Activated CD8-positive, alpha-beta T cell treated with anti-CD3 and anti-CD28 coated beads, Interleukin-2, amount 10 ng/mL, durations not matched to agents 7 days and 5 days (primary cell): ENCODE data around the gene TRERF1. TPM values are rescaled to one million over a fixed set of nuclear protein-coding genes. Genes with fewer than 3 reads are reported as not detected.
"Not testable (repeated sequence)": the region's sequence is repeated elsewhere in the genome, so short reads cannot be mapped to it uniquely, and the experiment has no call there.

ENCODE experiments used
- ATAC-seq: fragments of 150-1000 bp; cut with Tn5 transposase; one replicate; pipeline ENCODE4 v1.10.0; 2021; ENCODE audit warnings: moderate library complexity
- CTCF ChIA-PET: fragments of 350-600 bp; sonication (Branson Sonifier 250); formaldehyde crosslinking; loops from one replicate; lab custom pipeline; 2021; ENCODE audit warnings: antibody characterized with exemption; lab: Charles Lee
- POLR2A ChIA-PET: fragments of 350-600 bp; sonication (Branson Sonifier 250); formaldehyde crosslinking; loops from one replicate; lab custom pipeline; 2021; ENCODE audit warnings: antibody characterized with exemption; lab: Charles Lee
- DNase-seq: peaks from one replicate; pipeline ENCODE4 v3.0.0-alpha.2; 2020
- H3K27ac Mint-ChIP-seq: one replicate; pipeline ENCODE4 v1.8.0; 2021; ENCODE audit warnings: mild to moderate bottlenecking, mixed read lengths
- H3K27me3 Mint-ChIP-seq: one replicate; pipeline ENCODE4 v1.8.0; 2021; ENCODE audit warnings: low read depth, mixed read lengths
- H3K36me3 Mint-ChIP-seq: one replicate; pipeline ENCODE4 v1.8.0; 2021; ENCODE audit warnings: low read depth, mixed read lengths
- H3K4me1 Mint-ChIP-seq: one replicate; pipeline ENCODE4 v1.8.0; 2021; ENCODE audit warnings: low read depth, mixed read lengths
- H3K4me3 Mint-ChIP-seq: one replicate; pipeline ENCODE4 v1.8.0; 2021; ENCODE audit warnings: mild to moderate bottlenecking, mixed read lengths
- H3K9me3 Mint-ChIP-seq: one replicate; pipeline ENCODE4 v1.8.0; 2022; ENCODE audit warnings: mixed read lengths; ENCODE audit not compliant: insufficient read depth
- total RNA-seq, 2 experiments: library from RNA; stranded (reverse); gene quantifications; one replicate each; pipeline ENCODE4 v1.2.3, GENCODE V29; 2021

The TRERF1 gene
- total RNA-seq = 10 to 100 TPM; 11.3 to 11.8 TPM

- H3K27ac Mint-ChIP-seq = peak within 1 kb of the TSS; percentile 84
- no peaks in the 10 kb centered on the region for H3K9me3 Mint-ChIP-seq
- peak; percentile 48 for ATAC-seq
- CTCF ChIA-PET = interaction anchor here (0.7 to 3.8 kb wide), 9 partner anchors 8 to 849 kb away, joined by 3 to 21 read pairs (median 4); no protein-coding TSS in a partner anchor
- peaks cover 46% of the 10 kb centered on the region for H3K4me1 Mint-ChIP-seq
- DNase-seq = peak; percentile 70
- POLR2A ChIA-PET = interaction anchor here (0.6 to 3.8 kb wide), 11 partner anchors 10 to 525 kb away, joined by 3 to 29 read pairs (median 3); partner anchors contain the start of gene UBR2
- peak within 1 kb of the TSS; percentile 91 for H3K4me3 Mint-ChIP-seq
- peaks cover 24% of the 10 kb centered on the region for H3K36me3 Mint-ChIP-seq
- peaks cover 12% of the 10 kb centered on the region for H3K27me3 Mint-ChIP-seq
Measured at GRCh38 chr6:42451333-42452170, at the start of gene TRERF1. TRERF1 (minus strand) TSS chr6:42451926; CDS start chr6:42269590, 182,336 bp downstream.

GRCh38 chr6:42498473-42499128 lies 46.9 kb upstream of the TRERF1 start:
- POLR2A ChIA-PET = no interaction called here
- no peak for ATAC-seq
- H3K4me3 Mint-ChIP-seq = no peak overlapping the region
- H3K27ac Mint-ChIP-seq = no peak overlapping the region
- H3K4me1 Mint-ChIP-seq = no peaks in the 10 kb centered on the region
- no peak for DNase-seq
- CTCF ChIA-PET = no interaction called here
- H3K36me3 Mint-ChIP-seq = no peaks in the 10 kb centered on the region
- peaks cover 21% of the 10 kb centered on the region for H3K27me3 Mint-ChIP-seq
- no peaks in the 10 kb centered on the region for H3K9me3 Mint-ChIP-seq

GRCh38 chr6:42493914-42494539 lies 42.3 kb upstream of the TRERF1 start:
- Mint-ChIP-seq H3K27me3 (peaks cover 14% of the 10 kb centered on the region), H3K27ac (no peak overlapping the region), H3K4me3 (no peak overlapping the region), H3K36me3 (no peaks in the 10 kb centered on the region), H3K9me3 (no peaks in the 10 kb centered on the region), H3K4me1 (no peaks in the 10 kb centered on the region)
- POLR2A ChIA-PET = no interaction called here
- ATAC-seq (no peak), DNase-seq (no peak)
- CTCF ChIA-PET = interaction anchor here (1.5 kb wide), 2 partner anchors 38 to 53 kb away, joined by 4 to 5 read pairs; no protein-coding TSS in a partner anchor

GRCh38 chr6:42488129-42488528 lies 36.4 kb upstream of the TRERF1 start:
- ChIA-PET POLR2A (no interaction called here), CTCF (interaction anchor here (1.5 kb wide), 1 partner anchor 44 kb away, joined by 4 read pairs; no protein-coding TSS in a partner anchor)
- ATAC-seq (no peak), DNase-seq (no peak)
- H3K36me3 Mint-ChIP-seq = no peaks in the 10 kb centered on the region
- H3K27me3 Mint-ChIP-seq = peaks cover 6% of the 10 kb centered on the region
- H3K4me1 Mint-ChIP-seq = no peaks in the 10 kb centered on the region
- no peak overlapping the region for H3K4me3 Mint-ChIP-seq
- no peaks in the 10 kb centered on the region for H3K9me3 Mint-ChIP-seq
- H3K27ac Mint-ChIP-seq = no peak overlapping the region

- H3K27me3 Mint-ChIP-seq = peaks cover 6% of the 10 kb centered on the region
- DNase-seq = no peak
- no peaks in the 10 kb centered on the region for H3K9me3 Mint-ChIP-seq
- H3K4me1 Mint-ChIP-seq = no peaks in the 10 kb centered on the region
- no peaks in the 10 kb centered on the region for H3K36me3 Mint-ChIP-seq
- ChIA-PET POLR2A (no interaction called here), CTCF (interaction anchor here (1.4 to 1.7 kb wide), 2 partner anchors 48 to 64 kb away, joined by 3 to 11 read pairs; no protein-coding TSS in a partner anchor)
- no peak overlapping the region for H3K4me3 Mint-ChIP-seq
- ATAC-seq = no peak
- no peak overlapping the region for H3K27ac Mint-ChIP-seq
Measured at GRCh38 chr6:42484261-42484660, 32.5 kb upstream of the TRERF1 start.

GRCh38 chr6:42482174-42482573 lies 30.4 kb upstream of the TRERF1 start:
- Mint-ChIP-seq H3K4me3 (no peak overlapping the region), H3K4me1 (no peaks in the 10 kb centered on the region), H3K9me3 (no peaks in the 10 kb centered on the region), H3K27ac (no peak overlapping the region), H3K27me3 (peaks cover 9% of the 10 kb centered on the region), H3K36me3 (no peaks in the 10 kb centered on the region)
- ATAC-seq (no peak), DNase-seq (no peak)
- CTCF ChIA-PET = no interaction called here
- POLR2A ChIA-PET = no interaction called here

GRCh38 chr6:42471714-42472113 lies 20.0 kb upstream of the TRERF1 start:
- POLR2A ChIA-PET = no interaction called here
- peaks cover 5% of the 10 kb centered on the region for H3K9me3 Mint-ChIP-seq
- CTCF ChIA-PET = no interaction called here
- no peak overlapping the region for H3K4me3 Mint-ChIP-seq
- H3K27me3 Mint-ChIP-seq = peaks cover 11% of the 10 kb centered on the region
- no peak for DNase-seq
- H3K27ac Mint-ChIP-seq = no peak overlapping the region
- H3K4me1 Mint-ChIP-seq = no peaks in the 10 kb centered on the region
- H3K36me3 Mint-ChIP-seq = peaks cover 2% of the 10 kb centered on the region
- no peak for ATAC-seq

GRCh38 chr6:42471142-42471541 lies 19.4 kb upstream of the TRERF1 start:
- H3K4me1 Mint-ChIP-seq = no peaks in the 10 kb centered on the region
- H3K4me3 Mint-ChIP-seq = no peak overlapping the region
- DNase-seq (no peak), ATAC-seq (no peak)
- CTCF ChIA-PET = interaction anchor here (1.2 kb wide), 2 partner anchors 60 to 76 kb away, joined by 3 to 4 read pairs; no protein-coding TSS in a partner anchor
- peaks cover 2% of the 10 kb centered on the region for H3K36me3 Mint-ChIP-seq
- H3K27me3 Mint-ChIP-seq = peaks cover 11% of the 10 kb centered on the region
- POLR2A ChIA-PET = no interaction called here
- no peak overlapping the region for H3K27ac Mint-ChIP-seq
- peaks cover 5% of the 10 kb centered on the region for H3K9me3 Mint-ChIP-seq

- CTCF ChIA-PET = interaction anchor here (1.5 kb wide), 1 partner anchor 80 kb away, joined by 4 read pairs; no protein-coding TSS in a partner anchor
- Mint-ChIP-seq H3K4me3 (no peak overlapping the region), H3K36me3 (peaks cover 2% of the 10 kb centered on the region), H3K27ac (no peak overlapping the region), H3K4me1 (no peaks in the 10 kb centered on the region), H3K9me3 (peaks cover 5% of the 10 kb centered on the region), H3K27me3 (peaks cover 7% of the 10 kb centered on the region)
- ATAC-seq = no peak
- no peak for DNase-seq
- POLR2A ChIA-PET = no interaction called here
Measured at GRCh38 chr6:42468273-42468672, 16.5 kb upstream of the TRERF1 start.

- ATAC-seq (no peak), DNase-seq (no peak)
- Mint-ChIP-seq H3K36me3 (peaks cover 2% of the 10 kb centered on the region), H3K27me3 (peaks cover 7% of the 10 kb centered on the region), H3K4me1 (no peaks in the 10 kb centered on the region), H3K27ac (no peak overlapping the region), H3K9me3 (peaks cover 5% of the 10 kb centered on the region), H3K4me3 (no peak overlapping the region)
- POLR2A ChIA-PET = no interaction called here
- CTCF ChIA-PET = no interaction called here
Measured at GRCh38 chr6:42467651-42468050, 15.9 kb upstream of the TRERF1 start.

- H3K4me1 Mint-ChIP-seq, H3K9me3 Mint-ChIP-seq, POLR2A ChIA-PET, H3K27me3 Mint-ChIP-seq, DNase-seq, H3K36me3 Mint-ChIP-seq, H3K27ac Mint-ChIP-seq, ATAC-seq, CTCF ChIA-PET, H3K4me3 Mint-ChIP-seq: not testable (repeated sequence)
Measured at GRCh38 chr6:42466470-42466869, 14.7 kb upstream of the TRERF1 start.
